HG03097 (cell line): ENCODE data around the gene CADM3.

Experiments
- ATAC-seq: cut with Tn5 transposase; IDR thresholded peaks from one replicate; pipeline ENCODE4 v1.9.1; 2021; ENCODE audit not compliant: unreplicated experiment, low FRiP score

Gene CADM3

DNA sequence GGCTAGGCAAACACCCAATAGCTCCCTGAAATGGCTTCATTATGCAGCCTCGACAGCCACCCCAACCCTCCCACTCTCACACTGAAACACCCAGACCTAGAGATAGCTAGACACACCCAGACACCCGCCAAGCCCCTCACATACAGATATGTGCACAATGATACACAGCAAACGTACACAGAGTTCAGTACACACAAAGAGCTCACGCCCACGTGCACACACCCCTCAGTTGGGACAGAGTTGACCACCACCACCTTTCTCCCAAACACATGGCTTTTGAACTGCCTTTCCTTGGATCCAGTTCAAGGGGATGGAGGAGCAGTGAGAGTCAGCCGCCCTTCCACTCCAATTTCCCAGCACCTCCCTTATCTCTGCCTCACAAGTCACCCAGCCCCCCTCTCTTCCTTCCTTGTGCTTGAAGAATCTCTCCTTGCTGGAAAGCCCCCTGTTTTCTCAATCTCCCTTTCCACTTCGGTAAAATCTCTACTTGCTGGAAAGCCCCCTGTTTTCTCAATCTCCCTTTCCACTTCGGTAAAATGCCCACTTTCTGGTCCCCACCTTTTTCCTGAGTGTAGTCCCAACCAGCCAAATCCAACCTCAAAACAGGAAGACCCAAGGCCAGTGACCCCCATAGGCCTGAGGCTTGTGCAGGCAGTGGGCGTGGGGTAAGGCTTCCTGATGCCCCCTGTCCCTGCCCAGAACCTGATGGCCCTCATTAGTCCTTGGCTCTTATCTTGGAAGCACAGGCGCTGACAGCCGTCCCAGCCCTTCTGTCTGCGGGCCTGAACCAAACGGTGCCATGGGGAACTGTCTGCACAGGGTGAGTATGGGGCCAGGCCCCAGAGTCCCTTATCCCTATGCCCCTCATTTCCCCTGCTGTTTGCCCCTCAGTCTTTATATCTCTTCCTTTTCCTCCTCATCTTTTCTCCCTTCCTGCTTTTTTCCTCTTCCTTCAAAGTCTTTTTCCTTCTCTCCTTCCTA, 33.0 kb downstream of the CADM3 start, which contains the start of gene ACKR1:
Gene ACKR1, plus strand, starts transcription at position 715 of the 981 bp plus-strand sequence. Its CDS starts 85 bp downstream, at position 800.
- no peak for ATAC-seq

DNA sequence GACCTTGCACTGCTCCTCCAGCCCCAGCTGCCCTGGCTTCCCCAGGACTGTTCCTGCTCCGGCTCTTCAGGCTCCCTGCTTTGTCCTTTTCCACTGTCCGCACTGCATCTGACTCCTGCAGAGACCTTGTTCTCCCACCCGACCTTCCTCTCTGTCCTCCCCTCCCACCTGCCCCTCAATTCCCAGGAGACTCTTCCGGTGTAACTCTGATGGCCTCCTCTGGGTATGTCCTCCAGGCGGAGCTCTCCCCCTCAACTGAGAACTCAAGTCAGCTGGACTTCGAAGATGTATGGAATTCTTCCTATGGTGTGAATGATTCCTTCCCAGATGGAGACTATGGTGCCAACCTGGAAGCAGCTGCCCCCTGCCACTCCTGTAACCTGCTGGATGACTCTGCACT, 33.8 kb downstream of the CADM3 start:
- ATAC-seq, result no peak

DNA sequence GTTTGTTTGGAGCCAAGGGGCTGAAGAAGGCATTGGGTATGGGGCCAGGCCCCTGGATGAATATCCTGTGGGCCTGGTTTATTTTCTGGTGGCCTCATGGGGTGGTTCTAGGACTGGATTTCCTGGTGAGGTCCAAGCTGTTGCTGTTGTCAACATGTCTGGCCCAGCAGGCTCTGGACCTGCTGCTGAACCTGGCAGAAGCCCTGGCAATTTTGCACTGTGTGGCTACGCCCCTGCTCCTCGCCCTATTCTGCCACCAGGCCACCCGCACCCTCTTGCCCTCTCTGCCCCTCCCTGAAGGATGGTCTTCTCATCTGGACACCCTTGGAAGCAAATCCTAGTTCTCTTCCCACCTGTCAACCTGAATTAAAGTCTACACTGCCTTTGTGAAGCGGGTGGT, 34.7 kb downstream of the CADM3 start:
- no peak for ATAC-seq

DNA sequence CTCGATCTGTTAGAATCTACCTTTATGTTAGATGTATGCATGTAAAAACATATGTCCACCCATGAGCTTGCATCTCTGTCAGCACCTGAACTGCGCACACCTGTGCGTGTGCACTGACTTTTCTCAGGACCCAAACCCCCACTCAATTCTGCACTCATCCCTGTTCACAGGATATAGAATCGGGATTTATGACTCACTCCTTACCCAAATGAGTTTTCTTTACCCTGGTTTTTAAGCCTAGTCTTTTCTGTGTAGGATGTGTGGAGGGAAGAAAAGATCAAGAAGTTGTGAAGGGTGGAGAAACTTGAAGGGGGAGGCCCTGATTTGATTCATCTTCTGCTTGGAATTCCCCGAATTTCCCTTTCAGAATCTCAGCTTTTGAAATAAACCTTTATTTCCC, 35.7 kb downstream of the CADM3 start:
- ATAC-seq, result no peak

DNA sequence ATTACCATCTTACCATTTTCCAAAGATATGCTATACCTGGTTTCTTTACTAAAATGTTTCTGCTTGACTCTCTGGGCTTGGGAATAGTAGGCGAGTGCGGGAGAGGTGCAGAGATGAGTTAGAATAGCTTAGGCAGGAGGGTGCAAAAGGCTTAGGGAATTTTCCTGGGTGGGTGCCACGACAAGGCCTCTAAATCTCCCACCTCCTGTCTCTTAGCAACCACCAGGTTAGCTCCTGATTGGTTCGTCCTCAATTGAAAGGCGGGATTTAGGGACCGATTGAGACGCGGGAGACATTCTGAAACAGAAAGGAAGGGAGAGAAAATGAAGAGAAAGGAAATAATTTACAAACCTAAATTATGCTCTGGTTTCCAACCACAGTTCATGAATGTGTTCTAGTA, 36.4 kb downstream of the CADM3 start:
- ATAC-seq, result no peak

DNA sequence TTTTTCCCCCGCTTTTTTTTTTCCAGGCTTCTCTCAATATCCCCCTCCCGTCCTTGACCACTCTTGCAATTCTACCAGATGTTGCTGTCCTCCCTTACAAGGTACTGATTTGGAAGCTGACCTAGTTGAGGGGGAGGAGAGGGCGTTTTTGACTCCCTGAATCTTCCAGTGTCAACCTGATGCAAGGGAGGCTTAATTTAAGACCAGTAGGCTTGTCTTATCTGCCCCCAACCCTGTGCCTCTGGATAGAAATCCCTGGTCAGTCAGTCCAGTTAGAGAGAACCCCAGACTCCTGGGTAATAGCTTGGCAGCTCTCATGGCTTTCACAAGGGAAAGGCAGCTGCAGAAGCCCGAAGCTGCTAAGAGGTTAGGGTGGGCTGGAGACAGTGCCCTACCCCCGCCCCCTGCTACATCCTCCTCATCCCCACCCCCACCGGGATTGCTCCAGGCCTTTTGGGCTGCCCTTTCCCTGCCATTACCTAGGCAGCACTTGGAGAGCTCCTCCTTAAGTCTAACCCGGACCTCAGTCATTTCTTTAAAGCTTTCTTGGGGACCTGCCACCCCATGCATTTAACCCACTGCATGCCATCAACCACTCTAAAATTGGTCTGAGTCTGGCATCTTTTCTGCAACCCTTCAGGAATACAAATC, 36.9 kb downstream of the CADM3 start:
- ATAC-seq, result no peak

DNA sequence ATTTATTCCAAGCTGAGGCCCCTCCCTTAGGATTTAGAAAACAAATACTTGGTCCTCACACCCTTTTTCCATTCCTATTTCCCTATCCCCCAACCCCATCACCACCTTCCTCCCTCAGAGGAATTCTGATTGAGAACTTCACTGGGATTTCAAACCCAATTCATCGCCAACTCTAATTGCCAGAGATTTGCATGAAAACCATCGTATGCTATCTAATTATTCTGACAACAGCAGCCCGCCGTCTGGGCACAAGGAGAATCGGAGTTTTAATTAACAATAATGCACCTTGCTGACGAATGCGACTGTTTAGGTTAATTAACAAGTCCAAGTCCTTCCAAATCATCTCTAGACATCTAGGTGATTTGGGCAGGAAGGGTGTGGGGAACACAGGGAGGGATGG, 37.6 kb downstream of the CADM3 start:
- no peak for ATAC-seq

DNA sequence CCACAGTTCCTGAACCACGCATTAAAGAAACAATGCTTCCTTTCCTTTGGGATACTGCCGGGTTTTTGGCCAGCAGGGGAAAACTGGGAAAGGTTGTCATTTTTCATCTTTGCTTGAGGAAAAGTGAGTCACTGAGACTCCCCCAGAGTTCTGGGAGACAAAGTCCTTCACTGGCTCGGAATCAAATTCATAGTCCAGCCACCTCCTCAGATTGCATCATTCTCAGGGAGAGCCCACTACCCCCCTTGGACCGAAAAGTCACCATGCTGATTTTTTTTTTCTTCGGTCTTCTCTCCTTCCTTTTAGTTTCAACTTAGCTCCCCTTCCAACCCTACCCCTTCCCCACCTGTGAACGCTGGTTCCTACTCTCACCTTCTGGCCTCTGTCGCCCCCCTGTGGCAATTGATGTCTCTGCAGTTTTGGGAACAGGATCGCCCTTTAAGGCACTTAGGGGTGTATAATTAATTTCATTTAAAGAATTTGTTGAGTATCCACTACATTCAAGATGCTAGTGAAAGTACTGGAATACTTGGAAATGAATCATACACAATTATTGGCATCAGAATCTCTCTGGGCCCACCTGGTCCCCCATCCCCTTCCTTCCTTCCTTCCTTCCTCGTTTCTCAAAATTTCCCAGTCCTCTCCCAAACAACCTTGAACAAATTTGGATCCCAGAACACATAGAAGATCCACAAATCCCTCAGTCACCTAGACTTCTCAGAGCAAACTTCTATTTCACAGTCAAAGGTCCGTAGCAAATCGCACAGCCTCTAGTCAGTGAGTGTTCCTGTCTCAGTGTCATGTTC, 40.1 kb downstream of the CADM3 start:
- no peak for ATAC-seq

DNA sequence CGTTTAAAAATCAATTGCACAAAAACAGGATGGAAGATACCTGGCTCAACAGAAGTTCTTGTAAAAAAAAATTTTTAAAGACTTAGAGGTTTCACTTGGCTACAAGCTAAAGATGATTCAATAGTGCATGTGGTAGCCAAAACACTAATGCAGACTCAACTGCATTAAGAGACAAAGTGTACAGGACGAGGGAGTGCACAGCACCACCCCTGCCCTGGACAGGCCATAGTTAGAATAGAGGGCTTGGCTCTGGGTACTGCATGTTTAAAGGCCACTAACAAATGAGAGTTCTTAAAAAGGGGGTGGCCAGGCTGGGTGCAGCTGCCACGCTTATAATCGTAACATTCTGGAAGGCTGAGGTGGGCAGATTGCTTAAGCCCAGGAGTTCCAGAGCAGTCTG, 41.2 kb downstream of the CADM3 start:
- ATAC-seq, result no peak

DNA sequence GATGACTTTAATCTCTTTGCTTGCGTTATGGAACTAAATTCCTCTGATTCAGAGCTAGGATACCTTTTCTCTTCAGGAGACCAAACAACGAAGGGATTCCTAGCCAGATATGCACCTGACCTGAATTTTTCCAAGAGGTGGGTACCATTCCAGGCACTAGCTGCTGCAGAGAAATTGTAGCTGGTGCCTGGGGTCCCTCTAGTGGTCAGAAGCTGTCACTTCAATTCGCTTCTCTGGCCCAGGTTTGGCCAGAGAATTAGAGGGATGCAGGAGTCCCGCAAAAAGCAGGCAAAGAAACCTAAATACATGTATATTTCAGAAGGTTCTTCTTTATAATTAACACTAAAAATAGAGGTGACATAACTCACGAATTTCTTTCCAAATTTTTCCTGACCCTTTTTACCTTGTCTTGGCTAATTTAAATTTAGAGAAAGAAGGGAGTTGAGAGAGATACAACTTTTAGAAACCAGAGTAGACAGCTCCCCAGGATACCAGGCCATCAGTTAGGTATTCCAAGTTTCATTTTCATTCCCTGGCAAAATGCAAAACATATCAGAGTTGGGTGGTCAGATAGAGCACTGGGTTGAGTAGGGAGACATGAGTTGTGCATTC, 42.8 kb downstream of the CADM3 start:
- no peak for ATAC-seq

DNA sequence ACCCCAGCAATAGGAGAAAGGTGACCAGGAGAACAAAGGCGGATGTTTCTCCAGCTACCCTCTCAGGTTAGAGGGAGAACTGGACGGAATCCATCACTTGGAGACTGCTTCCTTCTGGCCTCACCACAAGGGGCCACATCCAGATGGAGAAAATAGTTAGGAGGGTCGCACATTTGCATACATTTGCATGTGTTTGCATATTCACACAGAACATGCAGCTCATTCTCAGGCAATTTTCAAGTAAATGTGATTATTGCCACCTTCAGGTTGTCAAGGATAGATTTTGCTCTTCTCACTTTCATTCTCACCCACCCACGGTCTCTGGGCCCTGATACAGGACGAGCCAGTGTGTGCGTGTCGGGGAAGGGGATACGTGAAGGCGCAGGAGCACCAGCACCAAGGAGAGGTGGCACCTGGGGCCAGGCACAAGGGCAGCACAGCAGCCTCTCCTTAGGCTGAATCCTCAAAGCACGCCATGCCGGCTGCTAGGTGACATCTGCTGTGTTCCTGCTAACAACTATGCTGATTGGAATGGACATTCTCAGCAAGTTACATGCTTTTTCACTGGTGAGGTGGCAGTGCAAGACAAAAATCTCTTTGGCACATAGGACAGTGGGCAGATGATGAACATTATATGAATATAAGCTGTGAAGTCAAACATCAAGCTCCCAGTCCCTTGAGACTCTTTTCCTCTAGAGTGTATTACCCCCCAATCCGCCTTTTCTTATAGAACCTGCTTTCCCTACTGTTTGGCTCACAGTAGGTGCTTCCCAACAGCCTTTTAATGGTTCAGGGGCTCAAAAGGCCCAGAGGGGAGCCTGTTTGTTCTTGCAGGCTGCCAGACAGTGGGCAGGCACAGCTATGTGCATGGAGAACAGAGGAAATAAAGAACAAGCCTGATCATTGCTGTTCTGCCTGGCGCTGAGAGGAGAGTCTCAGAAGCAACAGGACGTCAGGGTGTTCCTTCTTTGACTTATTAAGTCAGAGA, 47.5 kb downstream of the CADM3 start:
- ATAC-seq, result no peak

DNA sequence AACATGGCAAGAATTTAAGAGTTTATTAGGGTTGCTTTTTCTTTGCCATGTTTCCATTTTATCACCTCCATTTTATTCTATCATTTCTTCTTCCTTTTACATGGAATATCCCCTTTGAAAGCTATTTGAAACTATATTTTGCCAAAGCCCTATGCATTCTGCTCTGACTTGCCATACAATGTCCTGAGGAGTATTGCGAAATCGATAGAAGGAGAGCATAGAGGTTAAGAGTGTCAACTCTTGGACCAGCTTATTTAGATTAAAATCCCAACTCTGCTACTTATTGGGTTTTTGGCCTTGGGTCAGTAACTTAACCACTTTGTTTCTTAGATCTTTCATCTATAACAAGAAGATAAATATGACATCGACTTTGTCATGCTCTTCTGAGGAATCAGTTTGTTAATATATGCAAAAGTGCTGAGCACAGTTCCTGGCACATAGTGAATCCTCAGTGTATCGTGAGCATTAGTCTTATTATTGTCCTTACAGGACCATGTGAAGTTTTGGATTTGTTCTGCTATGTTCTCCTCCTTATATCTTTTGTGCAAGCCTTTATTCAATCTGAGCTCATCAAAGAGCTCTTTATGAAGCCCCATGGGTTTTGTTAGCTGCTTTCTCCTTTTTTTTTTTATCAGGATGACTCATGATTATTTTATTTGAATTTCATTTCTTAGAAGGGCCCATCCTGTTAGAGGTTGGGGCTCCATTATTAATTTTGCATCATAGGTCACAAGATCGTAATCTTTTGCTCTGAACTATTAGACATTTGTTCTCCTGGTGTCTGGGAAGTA, 50.9 kb downstream of the CADM3 start:
- ATAC-seq, result no peak

DNA sequence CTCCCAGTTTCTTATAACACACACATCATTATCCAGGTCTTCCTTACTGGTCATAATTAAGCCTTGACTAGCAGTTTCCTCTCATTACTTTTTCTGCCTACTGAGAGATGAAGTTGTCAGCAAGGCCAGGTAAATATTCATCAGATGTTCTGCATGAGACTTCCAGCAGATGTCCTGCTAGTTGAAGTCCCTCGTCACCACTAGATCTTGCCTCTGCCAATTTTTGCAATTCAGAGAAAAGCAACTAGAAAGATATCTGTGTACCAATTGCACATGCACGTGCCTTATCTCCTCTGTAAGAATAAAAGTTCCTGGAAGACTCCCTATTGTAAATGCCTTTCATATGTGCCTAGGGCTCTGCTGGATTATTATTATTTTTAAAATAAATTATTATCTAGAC, 51.6 kb downstream of the CADM3 start:
- ATAC-seq, result no peak

DNA sequence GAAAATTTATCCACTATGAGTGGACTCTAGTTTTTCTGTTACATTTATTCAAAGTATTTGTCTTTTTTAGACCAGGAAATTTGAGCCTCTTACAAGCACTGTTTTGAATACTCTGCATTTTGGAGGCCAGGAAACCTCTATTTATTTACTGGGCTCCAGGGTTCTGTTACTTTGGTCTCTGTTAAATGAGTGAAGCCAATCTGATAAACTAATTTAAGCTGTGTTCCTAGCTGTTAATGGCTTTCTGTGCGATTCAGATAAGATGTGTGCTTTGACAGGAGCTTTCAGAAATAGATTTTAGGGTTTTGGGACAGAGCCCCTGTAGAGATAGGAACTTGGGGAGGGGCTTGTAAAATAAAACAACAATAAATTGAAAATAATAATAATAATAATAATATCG, 57.1 kb downstream of the CADM3 start:
- no peak for ATAC-seq

DNA sequence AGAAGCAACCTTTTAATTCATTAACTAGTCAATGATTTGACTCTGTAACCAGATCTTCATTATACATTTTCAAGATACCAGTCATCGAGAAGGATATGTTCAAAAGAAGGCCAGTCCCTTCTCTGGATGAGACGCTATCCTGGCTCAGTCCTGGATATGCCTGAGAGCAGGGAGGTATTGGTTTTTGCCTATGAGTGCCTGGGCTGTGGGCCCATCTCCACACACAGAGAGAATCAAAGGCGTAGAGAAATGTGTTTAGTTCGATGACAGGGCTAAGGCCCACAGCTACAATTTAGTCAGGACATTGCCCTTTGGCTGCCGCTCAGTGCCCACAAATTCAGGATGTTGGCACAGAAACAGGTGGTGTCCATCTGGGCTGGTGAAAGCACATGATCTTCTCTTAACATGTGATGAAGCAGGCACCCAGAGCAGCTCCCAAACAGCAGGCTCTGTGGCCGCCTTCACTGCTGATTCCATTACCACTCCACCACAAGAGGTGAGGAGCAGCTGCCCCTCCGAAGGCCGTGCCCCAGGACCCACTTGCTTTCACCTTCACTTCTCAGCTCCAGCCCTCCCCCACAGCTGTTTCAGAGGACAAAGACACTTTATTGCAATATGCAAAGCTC, 58.0 kb downstream of the CADM3 start:
- ATAC-seq, result no peak

DNA sequence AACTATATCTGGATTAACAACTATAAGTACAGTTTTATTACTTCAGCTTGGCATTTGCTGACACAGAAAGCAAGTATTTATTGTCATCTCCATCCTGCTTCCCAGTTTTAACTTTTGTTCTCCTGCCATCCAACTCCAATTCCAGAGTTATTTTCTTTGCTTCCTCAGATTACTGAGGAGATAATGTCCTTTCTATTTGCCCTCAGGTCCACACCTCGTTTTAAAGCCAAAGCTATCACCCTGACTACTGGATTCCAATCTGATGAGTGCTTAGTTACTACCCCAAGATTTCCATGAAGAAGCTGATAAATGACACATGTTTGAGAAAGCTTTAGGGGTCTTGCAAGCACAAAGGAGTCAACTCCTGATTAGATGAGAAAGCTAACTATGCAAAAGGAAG, 58.5 kb downstream of the CADM3 start:
- ATAC-seq, result no peak

DNA sequence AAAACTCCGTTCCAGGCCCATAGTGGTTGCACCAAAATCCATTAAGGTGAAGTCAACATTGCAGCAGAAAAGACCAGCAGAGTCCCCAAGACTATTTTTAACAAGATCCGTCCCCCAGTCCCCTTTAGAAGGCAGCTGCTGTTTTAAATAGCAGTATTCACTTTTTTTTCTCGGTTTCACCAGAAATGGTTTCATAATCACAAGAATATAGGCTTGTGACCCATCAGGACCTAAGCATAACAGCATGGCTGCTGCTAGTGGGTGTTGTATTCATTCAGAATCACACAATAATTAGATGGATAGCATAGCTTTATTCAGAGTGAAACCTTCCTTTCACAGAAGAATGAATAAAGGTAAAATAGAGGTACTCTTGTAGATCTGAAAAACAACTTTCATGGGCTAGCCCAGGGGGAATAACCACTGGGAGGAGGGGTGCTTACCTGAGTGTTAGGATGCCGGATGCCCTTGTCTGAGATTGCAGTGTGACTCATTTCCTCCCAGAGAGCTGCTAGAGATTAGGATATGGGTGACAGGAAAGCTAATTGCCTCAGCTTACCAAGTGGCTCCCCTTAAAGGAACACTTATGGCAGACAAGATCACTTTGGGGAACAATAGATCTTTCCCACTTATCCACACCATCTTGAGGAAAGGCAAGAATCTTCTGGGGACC, 68.3 kb downstream of the CADM3 start:
- peak; percentile 88 for ATAC-seq

DNA sequence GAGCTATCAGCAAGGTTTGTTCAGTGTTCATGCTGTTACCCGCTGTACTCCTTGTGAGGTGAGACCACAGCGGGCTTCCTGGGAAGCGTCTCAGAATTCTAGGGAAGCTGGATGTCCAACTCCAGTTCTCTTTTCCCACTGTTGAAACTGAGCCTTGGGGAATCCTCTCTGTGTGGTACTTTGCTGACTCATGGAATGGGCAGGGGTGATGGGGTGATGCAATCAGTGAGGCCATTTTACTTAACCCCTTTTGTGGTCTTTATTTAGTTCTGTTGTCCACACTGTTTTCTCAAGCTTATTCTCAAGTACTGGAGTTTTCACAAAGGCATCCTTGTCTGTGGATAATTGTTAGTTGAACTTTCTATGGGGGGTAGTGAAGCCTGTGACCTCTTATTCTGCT, 75.9 kb downstream of the CADM3 start:
- ATAC-seq, result no peak
